Nephron progenitor cell (in vitro differentiated cells): Measurements from ENCODE around the gene CYB5D1.

Experiments used
- DNase-seq: peaks from one replicate; pipeline ENCODE4 v3.0.0; 2021
- H3K27ac Mint-ChIP-seq: 2 replicates; pipeline ENCODE4 v1.8.0; 2021; ENCODE audit warnings: mild to moderate bottlenecking, moderate library complexity, mixed read lengths
- H3K27me3 Mint-ChIP-seq: 2 replicates; pipeline ENCODE4 v1.8.0; 2021; ENCODE audit warnings: mild to moderate bottlenecking, low read depth, mixed read lengths; ENCODE audit not compliant: poor library complexity
- H3K36me3 Mint-ChIP-seq: 2 replicates; pipeline ENCODE4 v1.8.0; 2021; ENCODE audit warnings: low read depth, mixed read lengths
- H3K4me1 Mint-ChIP-seq: 2 replicates; pipeline ENCODE4 v1.8.0; 2021; ENCODE audit warnings: mixed read lengths
- H3K4me3 Mint-ChIP-seq: 2 replicates; pipeline ENCODE4 v1.8.0; 2021; ENCODE audit warnings: mild to moderate bottlenecking, moderate library complexity, mixed read lengths
- H3K9me3 Mint-ChIP-seq: 2 replicates; pipeline ENCODE4 v1.8.0; 2021; ENCODE audit warnings: mild to moderate bottlenecking, moderate library complexity, mixed read lengths
- TF ChIP-seq, protein P1 (sequence below): fragments of 200-600 bp; sonication (generic); IDR thresholded peaks from 2 replicates; pipeline ENCODE4 v1.5.0; 2021; ENCODE audit warnings: antibody characterized with exemption

The CYB5D1 gene

DNA sequence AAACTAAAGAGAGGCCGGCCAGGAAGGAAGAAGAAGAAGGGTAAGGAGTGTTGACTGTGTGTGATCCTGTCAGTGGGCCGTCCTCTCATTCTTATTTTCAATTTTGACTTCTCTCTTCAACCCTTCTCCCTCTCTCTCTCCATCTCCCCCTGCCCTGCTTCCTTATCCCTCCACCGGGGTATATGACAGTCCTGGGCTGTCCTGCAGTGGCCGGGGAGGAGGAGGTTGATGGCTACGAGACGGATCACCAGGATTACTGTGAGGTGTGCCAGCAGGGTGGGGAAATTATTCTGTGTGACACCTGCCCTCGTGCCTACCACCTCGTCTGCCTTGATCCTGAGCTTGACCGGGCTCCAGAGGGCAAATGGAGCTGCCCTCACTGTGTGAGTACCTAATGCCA is 36.4 kb downstream of the CYB5D1 start:
- Mint-ChIP-seq H3K9me3 (no peaks in the 10 kb centered on the region), H3K4me3 (no peak overlapping the region), H3K27me3 (peaks cover 4% of the 10 kb centered on the region), H3K27ac (no peak overlapping the region), H3K4me1 (peaks cover 6% of the 10 kb centered on the region), H3K36me3 (peaks cover 80% of the 10 kb centered on the region)
- DNase-seq = no peak
- TF ChIP-seq, protein P1, sequence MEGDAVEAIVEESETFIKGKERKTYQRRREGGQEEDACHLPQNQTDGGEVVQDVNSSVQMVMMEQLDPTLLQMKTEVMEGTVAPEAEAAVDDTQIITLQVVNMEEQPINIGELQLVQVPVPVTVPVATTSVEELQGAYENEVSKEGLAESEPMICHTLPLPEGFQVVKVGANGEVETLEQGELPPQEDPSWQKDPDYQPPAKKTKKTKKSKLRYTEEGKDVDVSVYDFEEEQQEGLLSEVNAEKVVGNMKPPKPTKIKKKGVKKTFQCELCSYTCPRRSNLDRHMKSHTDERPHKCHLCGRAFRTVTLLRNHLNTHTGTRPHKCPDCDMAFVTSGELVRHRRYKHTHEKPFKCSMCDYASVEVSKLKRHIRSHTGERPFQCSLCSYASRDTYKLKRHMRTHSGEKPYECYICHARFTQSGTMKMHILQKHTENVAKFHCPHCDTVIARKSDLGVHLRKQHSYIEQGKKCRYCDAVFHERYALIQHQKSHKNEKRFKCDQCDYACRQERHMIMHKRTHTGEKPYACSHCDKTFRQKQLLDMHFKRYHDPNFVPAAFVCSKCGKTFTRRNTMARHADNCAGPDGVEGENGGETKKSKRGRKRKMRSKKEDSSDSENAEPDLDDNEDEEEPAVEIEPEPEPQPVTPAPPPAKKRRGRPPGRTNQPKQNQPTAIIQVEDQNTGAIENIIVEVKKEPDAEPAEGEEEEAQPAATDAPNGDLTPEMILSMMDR = no peak

DNA sequence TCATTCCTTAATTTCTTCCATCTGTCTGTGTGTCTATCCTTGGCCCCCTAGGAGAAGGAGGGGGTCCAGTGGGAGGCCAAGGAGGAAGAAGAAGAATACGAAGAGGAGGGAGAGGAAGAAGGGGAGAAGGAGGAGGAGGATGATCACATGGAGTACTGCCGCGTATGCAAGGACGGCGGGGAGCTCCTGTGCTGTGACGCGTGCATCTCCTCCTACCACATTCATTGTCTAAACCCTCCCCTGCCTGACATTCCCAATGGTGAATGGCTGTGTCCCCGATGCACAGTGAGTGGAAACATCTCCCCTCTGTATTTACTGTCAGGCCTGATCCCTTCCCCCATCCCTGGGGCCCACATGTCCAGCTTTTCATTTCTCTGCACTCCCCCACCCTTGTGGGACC is 37.1 kb downstream of the CYB5D1 start:
- Mint-ChIP-seq H3K9me3 (no peaks in the 10 kb centered on the region), H3K27me3 (peaks cover 4% of the 10 kb centered on the region), H3K4me3 (no peak overlapping the region), H3K27ac (peak overlapping the region; percentile 10), H3K4me1 (peaks cover 6% of the 10 kb centered on the region), H3K36me3 (peaks cover 80% of the 10 kb centered on the region)
- TF ChIP-seq, protein P1 = no peak
- no peak for DNase-seq

DNA sequence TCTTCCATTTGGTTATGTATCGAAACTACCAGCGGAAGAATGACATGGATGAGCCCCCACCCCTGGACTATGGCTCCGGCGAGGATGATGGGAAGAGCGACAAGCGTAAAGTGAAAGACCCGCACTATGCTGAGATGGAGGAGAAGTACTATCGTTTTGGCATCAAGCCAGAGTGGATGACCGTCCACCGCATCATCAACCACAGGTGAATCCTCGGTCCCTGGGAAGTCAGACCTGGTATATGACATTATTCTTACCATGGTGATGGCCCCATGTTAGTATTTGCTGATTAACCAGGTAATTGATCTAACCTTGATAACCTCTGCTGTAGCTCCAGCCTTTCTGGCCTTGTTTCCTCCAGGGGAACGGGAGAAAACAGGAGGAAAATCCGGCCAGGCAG is 39.3 kb downstream of the CYB5D1 start:
- Mint-ChIP-seq H3K4me1 (peaks cover 6% of the 10 kb centered on the region), H3K4me3 (no peak overlapping the region), H3K27ac (peak overlapping the region; percentile 78), H3K36me3 (peaks cover 83% of the 10 kb centered on the region), H3K27me3 (peaks cover 3% of the 10 kb centered on the region), H3K9me3 (no peaks in the 10 kb centered on the region)
- DNase-seq = no peak
- TF ChIP-seq, protein P1 = no peak

DNA sequence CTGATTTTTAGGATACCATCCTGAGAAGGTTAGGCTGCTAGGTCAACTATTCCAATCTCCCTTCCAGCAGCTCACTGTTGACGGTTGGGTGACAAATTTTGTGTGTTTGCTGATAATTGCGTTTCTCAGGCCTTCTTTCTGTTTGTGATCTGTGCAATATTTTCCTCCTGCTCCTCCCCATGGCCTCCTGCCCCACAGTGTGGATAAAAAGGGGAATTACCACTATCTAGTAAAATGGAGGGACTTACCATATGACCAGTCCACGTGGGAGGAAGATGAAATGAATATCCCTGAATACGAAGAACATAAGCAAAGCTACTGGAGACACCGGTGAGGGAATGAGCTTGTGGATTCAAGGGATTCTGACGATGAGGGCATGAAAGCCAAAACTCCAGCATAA is 40.0 kb downstream of the CYB5D1 start:
- no peak for DNase-seq
- TF ChIP-seq, protein P1 = no peak
- Mint-ChIP-seq H3K4me3 (no peak overlapping the region), H3K27ac (no peak overlapping the region), H3K27me3 (peaks cover 3% of the 10 kb centered on the region), H3K4me1 (peaks cover 11% of the 10 kb centered on the region), H3K9me3 (no peaks in the 10 kb centered on the region), H3K36me3 (peaks cover 87% of the 10 kb centered on the region)

DNA sequence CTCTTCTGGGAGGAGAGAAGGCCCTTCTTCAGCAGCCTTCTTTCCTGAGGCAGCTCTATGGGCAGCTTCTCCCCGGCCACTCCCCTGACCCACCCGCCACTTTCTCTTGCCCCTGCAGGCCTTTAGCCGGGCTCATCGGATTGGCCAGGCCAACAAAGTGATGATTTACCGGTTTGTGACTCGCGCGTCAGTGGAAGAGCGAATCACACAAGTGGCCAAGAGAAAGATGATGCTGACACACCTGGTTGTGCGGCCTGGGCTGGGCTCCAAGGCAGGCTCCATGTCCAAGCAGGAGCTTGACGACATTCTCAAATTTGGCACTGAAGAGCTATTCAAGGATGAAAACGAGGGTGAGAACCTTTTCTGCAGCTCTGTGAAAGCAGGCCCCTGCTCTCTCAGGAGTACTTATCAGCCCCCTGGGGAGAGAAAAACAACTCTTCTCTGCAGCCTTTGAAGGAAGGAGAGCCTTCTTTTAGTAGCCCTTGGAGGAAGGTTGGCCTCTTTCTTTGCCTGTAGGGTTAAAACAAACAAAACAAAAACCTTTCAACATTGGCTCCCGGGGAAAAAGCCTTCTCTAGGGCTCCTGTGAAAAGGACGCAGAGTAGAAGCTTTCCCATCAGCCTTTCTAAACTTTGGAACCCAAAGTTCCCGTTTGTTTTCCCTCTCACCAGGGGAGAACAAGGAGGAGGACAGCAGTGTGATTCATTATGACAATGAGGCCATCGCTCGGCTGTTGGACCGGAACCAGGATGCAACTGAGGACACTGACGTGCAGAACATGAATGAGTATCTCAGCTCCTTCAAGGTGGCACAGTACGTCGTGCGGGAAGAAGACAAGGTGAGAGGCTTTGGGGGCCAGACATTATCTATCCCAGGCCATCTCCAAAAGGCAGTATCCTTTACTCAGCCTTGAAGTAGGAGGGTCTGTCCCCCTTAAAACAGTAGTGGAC is 45.6 kb downstream of the CYB5D1 start:
- H3K4me1 Mint-ChIP-seq = peaks cover 25% of the 10 kb centered on the region
- peaks cover 3% of the 10 kb centered on the region for H3K27me3 Mint-ChIP-seq
- TF ChIP-seq, protein P1 = no peak
- no peak for DNase-seq
- H3K4me3 Mint-ChIP-seq = peak overlapping the region; percentile 62
- peak overlapping the region; percentile 86 for H3K27ac Mint-ChIP-seq
- H3K36me3 Mint-ChIP-seq = peaks cover 73% of the 10 kb centered on the region
- no peaks in the 10 kb centered on the region for H3K9me3 Mint-ChIP-seq

DNA sequence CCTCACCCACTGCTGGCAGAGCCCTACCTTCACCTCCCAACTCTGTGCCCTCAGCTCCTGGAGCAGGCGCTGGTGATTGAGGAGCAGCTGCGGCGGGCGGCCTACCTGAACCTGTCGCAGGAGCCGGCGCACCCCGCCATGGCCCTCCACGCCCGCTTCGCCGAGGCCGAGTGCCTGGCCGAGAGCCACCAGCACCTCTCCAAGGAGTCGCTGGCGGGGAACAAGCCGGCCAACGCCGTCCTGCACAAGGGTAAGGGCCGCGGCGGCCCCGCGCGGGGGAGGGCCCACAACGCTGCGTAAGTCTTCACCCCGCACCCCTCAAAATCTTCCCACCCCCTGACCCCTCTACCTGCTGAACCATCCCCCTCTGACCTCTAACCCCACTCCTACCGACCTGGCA is 51.3 kb downstream of the CYB5D1 start:
- Mint-ChIP-seq H3K4me3 (no peak overlapping the region), H3K27ac (no peak overlapping the region), H3K27me3 (peaks cover 4% of the 10 kb centered on the region), H3K4me1 (peaks cover 21% of the 10 kb centered on the region), H3K9me3 (no peaks in the 10 kb centered on the region), H3K36me3 (peaks cover 44% of the 10 kb centered on the region)
- no peak for DNase-seq
- TF ChIP-seq, protein P1 = no peak
